Measurements from ENCODE around the gene GLB1L2. TPM values are rescaled to one million over a fixed set of nuclear protein-coding genes. Genes with fewer than 3 reads are reported as not detected.

The GLB1L2 gene
- polyA plus RNA-seq, 1 experiment = 0.18 TPM

DNA sequence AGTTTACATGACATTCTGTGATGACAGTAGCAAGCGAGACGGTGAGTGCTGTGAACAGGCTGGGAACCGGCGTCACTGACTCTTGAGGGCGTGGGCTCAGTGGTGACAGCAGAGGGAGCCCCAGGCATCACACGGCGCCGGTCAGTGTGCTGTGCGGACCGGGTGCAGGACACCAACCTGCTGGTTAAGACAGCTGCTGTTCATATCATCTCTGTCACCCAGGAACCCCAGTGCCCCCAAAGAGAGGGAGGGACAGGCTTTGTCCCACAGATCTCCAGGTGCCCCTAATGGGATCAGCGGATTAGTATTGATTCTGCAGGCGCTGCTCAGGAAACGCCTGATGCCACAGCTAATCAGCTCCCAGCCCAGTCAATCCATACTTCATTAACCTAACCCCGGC is 61.9 kb downstream of the GLB1L2 start:
- Histone ChIP-seq H3K4me3 (ENCODE audit: low read depth, low read length) (no peak overlapping the region), H3K27me3 (ENCODE audit: control insufficient read depth, insufficient read depth, low read length) (no peaks in the 10 kb centered on the region), H3K36me3 (ENCODE audit: control insufficient read depth, insufficient read depth, low read length) (no peaks in the 10 kb centered on the region)
- ChIA-PET CTCF (no interaction called here), POLR2A (no interaction called here)
- TF ChIP-seq, protein P1, sequence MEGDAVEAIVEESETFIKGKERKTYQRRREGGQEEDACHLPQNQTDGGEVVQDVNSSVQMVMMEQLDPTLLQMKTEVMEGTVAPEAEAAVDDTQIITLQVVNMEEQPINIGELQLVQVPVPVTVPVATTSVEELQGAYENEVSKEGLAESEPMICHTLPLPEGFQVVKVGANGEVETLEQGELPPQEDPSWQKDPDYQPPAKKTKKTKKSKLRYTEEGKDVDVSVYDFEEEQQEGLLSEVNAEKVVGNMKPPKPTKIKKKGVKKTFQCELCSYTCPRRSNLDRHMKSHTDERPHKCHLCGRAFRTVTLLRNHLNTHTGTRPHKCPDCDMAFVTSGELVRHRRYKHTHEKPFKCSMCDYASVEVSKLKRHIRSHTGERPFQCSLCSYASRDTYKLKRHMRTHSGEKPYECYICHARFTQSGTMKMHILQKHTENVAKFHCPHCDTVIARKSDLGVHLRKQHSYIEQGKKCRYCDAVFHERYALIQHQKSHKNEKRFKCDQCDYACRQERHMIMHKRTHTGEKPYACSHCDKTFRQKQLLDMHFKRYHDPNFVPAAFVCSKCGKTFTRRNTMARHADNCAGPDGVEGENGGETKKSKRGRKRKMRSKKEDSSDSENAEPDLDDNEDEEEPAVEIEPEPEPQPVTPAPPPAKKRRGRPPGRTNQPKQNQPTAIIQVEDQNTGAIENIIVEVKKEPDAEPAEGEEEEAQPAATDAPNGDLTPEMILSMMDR (IDR thresholded peaks at IDR 0.05; ENCODE audit: insufficient read depth, low read depth, low read length) = no peak
- DNase-seq (ENCODE audit: low read depth) = no peak

DNA sequence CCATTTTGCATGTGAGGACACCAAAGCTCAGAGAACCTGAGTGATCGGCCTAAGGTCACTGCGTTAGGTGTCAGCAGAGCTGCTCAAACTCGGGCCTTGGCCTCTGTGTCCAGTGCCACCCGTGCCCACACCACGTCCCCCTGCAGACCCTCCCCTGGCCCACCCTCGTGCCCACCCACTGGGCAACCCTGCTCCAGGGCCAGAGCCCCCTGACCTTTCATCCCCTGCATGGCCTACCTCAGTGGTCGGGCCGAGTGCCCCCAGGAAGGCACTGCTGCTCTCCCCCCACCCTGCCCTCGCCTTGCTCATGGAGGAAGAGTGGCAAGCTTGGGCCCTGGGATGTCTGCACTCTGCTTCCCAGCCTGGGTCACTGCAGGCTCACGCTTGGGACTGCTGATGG is 62.5 kb downstream of the GLB1L2 start:
- ChIA-PET POLR2A (no interaction called here), CTCF (no interaction called here)
- no peak overlapping the region for H3K4me3 ChIP-seq (ENCODE audit: low read depth, low read length)
- H3K27me3 ChIP-seq (ENCODE audit: control insufficient read depth, insufficient read depth, low read length) = no peaks in the 10 kb centered on the region
- H3K36me3 ChIP-seq (ENCODE audit: control insufficient read depth, insufficient read depth, low read length) = no peaks in the 10 kb centered on the region
- TF ChIP-seq, protein P1 (IDR thresholded peaks at IDR 0.05; ENCODE audit: insufficient read depth, low read depth, low read length) = no peak
- no peak for DNase-seq (ENCODE audit: low read depth)

DNA sequence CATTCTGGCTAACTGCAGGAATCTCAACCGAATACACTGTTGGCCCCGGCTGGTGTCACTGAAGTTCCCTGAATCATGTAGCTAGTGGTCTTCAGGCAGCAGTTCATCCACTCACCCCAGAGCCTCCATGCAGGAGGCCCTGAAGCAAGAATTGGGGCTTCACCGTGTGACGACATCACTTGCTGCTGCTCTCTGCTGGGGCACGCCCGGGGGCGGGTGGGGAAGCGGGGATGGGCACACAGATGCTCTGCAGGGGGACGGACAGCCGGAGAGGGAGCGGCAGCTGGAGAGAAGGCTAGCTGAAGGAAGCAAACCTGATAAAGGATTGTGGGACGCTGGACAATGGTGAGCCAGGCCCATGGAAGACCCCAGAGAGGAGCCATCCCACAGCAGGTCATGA is 63.2 kb downstream of the GLB1L2 start:
- ChIA-PET POLR2A (no interaction called here), CTCF (no interaction called here)
- Histone ChIP-seq H3K4me3 (ENCODE audit: low read depth, low read length) (no peak overlapping the region), H3K36me3 (ENCODE audit: control insufficient read depth, insufficient read depth, low read length) (no peaks in the 10 kb centered on the region), H3K27me3 (ENCODE audit: control insufficient read depth, insufficient read depth, low read length) (no peaks in the 10 kb centered on the region)
- no peak for DNase-seq (ENCODE audit: low read depth)
- TF ChIP-seq, protein P1 (IDR thresholded peaks at IDR 0.05; ENCODE audit: insufficient read depth, low read depth, low read length) = no peak

DNA sequence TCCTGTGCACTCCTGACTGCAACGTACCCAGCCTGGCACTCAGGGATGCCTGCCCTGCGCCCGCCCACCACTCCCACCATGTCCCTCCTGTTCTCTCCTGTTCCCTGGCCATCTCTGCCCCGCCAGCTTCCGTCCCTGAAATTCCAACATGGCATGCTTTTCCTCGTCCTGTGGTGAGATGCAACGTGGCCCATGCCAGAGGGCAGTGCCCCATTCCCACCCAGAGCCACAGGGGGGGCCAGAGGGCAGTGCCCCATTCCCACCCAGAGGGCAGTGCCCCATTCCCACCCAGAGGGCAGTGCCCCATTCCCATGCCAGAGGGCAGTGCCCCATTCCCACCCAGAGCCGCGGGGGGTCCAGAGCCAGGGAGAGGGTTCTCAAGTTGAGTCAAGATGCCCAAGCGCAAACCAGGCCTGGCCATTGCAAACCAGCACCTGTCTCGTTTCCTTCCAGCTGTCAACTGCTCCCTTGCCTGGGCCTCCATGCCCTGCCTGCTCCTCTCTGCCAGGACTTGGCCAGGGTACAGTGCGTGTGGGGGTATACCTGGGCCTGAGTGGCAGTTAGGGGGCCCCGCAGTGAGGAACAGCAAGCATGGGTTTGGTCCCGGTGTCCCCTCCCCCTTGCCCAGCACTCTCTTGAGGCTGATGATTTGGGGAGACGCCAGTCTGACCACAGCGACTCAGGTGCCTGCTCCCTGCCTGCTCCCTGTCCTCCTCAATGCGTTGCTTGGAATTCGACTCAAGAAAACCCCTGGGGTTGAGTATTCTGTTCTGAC is 65.7 kb downstream of the GLB1L2 start:
- H3K27me3 ChIP-seq (ENCODE audit: control insufficient read depth, insufficient read depth, low read length) = no peaks in the 10 kb centered on the region
- no peaks in the 10 kb centered on the region for H3K36me3 ChIP-seq (ENCODE audit: control insufficient read depth, insufficient read depth, low read length)
- ChIA-PET CTCF (no interaction called here), POLR2A (no interaction called here)
- DNase-seq (ENCODE audit: low read depth) = no peak
- H3K4me3 ChIP-seq (ENCODE audit: low read depth, low read length) = no peak overlapping the region
- TF ChIP-seq, protein P1 (IDR thresholded peaks at IDR 0.05; ENCODE audit: insufficient read depth, low read depth, low read length) = no peak

DNA sequence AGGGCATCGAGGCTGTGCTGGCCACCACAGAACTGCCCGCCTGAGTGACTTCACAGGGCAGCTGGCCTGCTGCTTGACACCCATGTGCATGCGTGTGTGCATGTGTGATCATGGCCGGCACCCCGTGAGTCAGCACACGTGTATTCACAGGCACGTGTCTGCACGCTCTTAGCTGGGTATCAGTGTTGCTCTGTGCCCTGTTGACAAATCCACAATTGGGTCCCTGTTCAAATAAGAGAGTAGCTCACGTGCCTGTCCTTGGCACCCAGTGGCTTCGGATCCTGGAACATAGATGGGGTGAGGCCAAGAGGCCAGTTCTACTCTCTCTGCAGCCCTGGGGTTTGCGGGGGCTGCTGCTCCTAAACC is 66.3 kb downstream of the GLB1L2 start:
- Histone ChIP-seq H3K27me3 (ENCODE audit: control insufficient read depth, insufficient read depth, low read length) (no peaks in the 10 kb centered on the region), H3K36me3 (ENCODE audit: control insufficient read depth, insufficient read depth, low read length) (no peaks in the 10 kb centered on the region), H3K4me3 (ENCODE audit: low read depth, low read length) (no peak overlapping the region)
- CTCF ChIA-PET = no interaction called here
- DNase-seq (ENCODE audit: low read depth) = no peak
- TF ChIP-seq, protein P1 (IDR thresholded peaks at IDR 0.05; ENCODE audit: insufficient read depth, low read depth, low read length) = no peak
- POLR2A ChIA-PET = no interaction called here
